Measurements from ENCODE around the gene SPATA31D3. TPM values are rescaled to one million over a fixed set of nuclear protein-coding genes. Genes with fewer than 3 reads are reported as not detected.

SPATA31D3 gene
- not detected for total RNA-seq

DNA sequence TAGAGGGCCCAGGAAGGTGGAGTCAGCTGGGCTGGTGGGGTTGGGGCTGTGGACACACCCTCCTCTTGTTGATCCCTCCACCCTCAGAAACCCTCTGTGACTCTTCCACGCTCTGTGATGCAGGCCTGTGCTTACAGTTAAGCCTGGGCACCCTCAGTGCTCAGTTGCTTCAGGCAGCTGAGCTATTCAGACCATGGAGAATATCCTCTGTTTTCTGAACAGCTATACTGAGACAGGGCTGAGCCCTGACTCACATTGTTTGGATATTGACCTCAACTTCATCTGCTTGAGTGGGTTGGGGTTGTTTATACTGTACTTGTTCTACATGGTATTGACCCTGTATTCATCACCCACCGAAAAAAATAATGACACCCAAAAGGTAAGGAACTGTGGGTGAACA, at the start of gene SPATA31D3:
TSS of gene SPATA31D3 (plus strand) at position 108 of the 400 bp plus-strand sequence. CDS start at position 194, 86 bp downstream.

DNA sequence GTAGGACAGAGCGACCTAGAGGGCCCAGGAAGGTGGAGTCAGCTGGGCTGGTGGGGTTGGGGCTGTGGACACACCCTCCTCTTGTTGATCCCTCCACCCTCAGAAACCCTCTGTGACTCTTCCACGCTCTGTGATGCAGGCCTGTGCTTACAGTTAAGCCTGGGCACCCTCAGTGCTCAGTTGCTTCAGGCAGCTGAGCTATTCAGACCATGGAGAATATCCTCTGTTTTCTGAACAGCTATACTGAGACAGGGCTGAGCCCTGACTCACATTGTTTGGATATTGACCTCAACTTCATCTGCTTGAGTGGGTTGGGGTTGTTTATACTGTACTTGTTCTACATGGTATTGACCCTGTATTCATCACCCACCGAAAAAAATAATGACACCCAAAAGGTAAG, 15.0 kb upstream of the SPATA31D3 start, which contains the start of gene SPATA31D4:
TSS of gene SPATA31D4 (plus strand) at position 124 of the 400 bp plus-strand sequence. CDS start at position 210, 86 bp downstream.

DNA sequence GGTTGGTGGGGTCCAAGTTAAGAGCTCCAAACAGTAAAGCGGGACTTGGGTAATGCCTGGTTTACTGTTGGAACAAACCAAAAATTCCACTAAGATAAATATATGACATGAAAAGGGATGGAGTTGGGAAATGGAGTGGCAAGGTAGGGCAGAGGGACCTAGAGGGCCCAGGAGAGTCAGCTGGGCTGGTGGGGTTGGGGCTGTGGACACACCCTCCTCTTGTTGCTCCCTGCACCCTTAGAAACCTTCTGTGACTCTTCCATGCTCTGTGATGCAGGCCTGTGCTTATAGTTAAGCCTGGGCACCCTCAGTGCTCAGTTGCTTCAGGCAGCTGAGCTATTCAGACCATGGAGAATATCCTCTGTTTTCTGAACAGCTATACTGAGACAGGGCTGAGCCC, 45.2 kb downstream of the SPATA31D3 start, which contains the start of gene SPATA31D1:
TSS of gene SPATA31D1 (plus strand) at position 301 of the 400 bp plus-strand sequence. CDS start at position 348, 47 bp downstream.

Other genes with a start within 250 kb of the SPATA31D3 start
- gene SPATA31D4, start 15.1 kb upstream of the SPATA31D3 start, total RNA-seq = not detected
- not detected for gene SPATA31D1, start 45.3 kb downstream of the SPATA31D3 start, total RNA-seq